Activated B cell treated with CpG ODN at 0.5 μM for 24 hours (primary cell): Measurements from ENCODE around the gene RRM1. TPM values are rescaled to one million over a fixed set of nuclear protein-coding genes. Genes with fewer than 3 reads are reported as not detected.

Experiments used
- ATAC-seq: fragments of 200-7000 bp; cut with Tn5 transposase; one replicate; pipeline ENCODE4 v1.10.0; 2021; ENCODE audit warnings: low read depth, mild to moderate bottlenecking, moderate library complexity
- CTCF ChIA-PET: fragments of 350-600 bp; sonication (Branson Sonifier 250); formaldehyde crosslinking; loops from one replicate; lab custom pipeline; 2021; ENCODE audit warnings: antibody characterized with exemption; lab: Charles Lee
- POLR2A ChIA-PET: fragments of 350-600 bp; sonication (Branson Sonifier 250); formaldehyde crosslinking; loops from one replicate; lab custom pipeline; 2021; ENCODE audit warnings: antibody characterized with exemption; lab: Charles Lee
- DNase-seq: peaks from one replicate; pipeline ENCODE4 v3.0.0; 2022
- H3K27ac Mint-ChIP-seq: one replicate; pipeline ENCODE4 v1.8.0; 2020; ENCODE audit warnings: mixed read lengths
- H3K27me3 Mint-ChIP-seq: one replicate; pipeline ENCODE4 v1.8.0; 2021; ENCODE audit warnings: mixed read lengths
- H3K36me3 Mint-ChIP-seq: one replicate; pipeline ENCODE4 v1.8.0; 2021; ENCODE audit warnings: low read depth, mixed read lengths
- H3K4me1 Mint-ChIP-seq: one replicate; pipeline ENCODE4 v1.8.0; 2021; ENCODE audit warnings: mixed read lengths
- H3K4me3 Mint-ChIP-seq: one replicate; pipeline ENCODE4 v1.8.0; 2020; ENCODE audit warnings: mild to moderate bottlenecking, mixed read lengths
- H3K9me3 Mint-ChIP-seq: one replicate; pipeline ENCODE4 v1.8.0; 2020; ENCODE audit warnings: mixed read lengths
- intact Hi-C: fragments of 100-400 bp; cut with micrococcal nuclease; formaldehyde crosslinking; loops from one replicate; pipeline ENCODE4 v1.15.1; 2024
- total RNA-seq: library from RNA; stranded (reverse); gene quantifications from 2 replicates; pipeline ENCODE4 v1.2.3, GENCODE V29; 2022
- TF ChIP-seq, protein P1 (sequence below): fragments of 200-600 bp; IDR thresholded peaks from one replicate; pipeline ENCODE4 v1.8.0; 2022; ENCODE audit warnings: antibody characterized with exemption, mild to moderate bottlenecking

RRM1 gene
- total RNA-seq, 1 donor from 2014 or later: 34.6 TPM

DNA sequence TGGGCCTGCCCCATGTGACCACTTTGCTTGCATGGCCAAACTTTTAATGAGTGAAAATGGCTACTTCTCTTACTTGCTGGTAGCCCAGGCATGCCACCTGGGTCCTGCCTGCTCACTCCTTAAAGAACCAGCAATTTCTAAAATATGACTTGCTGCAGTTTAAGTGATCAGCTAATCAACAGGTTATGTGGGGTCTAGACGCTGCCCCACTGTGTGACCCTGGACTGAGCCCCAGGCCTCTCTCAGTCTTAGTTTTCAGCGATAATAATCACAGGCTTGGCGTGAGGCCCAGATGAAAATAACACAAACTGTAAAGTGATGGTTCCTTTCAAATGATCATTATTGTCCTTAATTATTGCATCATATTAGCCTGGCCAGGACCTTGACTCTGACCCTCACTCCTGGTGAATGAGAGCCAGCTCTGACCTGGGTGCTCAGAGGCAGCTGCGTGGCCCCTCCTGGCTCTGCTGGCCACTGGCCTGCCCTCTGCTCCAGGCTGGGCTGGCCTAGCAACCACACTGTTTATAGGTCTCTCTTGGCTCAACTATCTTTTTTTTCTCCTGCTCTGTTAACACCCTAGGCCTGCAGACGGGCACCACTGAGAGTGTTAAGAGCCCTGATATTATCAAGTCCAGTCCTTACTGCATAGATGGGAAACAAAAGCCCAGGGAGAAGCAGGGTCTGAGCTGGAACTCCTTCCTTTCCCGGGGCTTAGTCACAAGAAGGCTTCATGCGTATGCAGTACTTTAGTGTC is 89.7 kb downstream of the RRM1 start:
- Mint-ChIP-seq H3K36me3 (no peaks in the 10 kb centered on the region), H3K27ac (no peak overlapping the region), H3K27me3 (peaks cover 6% of the 10 kb centered on the region), H3K4me3 (no peak overlapping the region), H3K4me1 (peaks cover 4% of the 10 kb centered on the region), H3K9me3 (no peaks in the 10 kb centered on the region)
- ATAC-seq: no peak
- CTCF ChIA-PET: interaction anchor here (1.0 to 4.7 kb wide), 2 partner anchors 310 to 355 kb away, joined by 4 to 73 read pairs; no protein-coding TSS in a partner anchor
- TF ChIP-seq, protein P1, sequence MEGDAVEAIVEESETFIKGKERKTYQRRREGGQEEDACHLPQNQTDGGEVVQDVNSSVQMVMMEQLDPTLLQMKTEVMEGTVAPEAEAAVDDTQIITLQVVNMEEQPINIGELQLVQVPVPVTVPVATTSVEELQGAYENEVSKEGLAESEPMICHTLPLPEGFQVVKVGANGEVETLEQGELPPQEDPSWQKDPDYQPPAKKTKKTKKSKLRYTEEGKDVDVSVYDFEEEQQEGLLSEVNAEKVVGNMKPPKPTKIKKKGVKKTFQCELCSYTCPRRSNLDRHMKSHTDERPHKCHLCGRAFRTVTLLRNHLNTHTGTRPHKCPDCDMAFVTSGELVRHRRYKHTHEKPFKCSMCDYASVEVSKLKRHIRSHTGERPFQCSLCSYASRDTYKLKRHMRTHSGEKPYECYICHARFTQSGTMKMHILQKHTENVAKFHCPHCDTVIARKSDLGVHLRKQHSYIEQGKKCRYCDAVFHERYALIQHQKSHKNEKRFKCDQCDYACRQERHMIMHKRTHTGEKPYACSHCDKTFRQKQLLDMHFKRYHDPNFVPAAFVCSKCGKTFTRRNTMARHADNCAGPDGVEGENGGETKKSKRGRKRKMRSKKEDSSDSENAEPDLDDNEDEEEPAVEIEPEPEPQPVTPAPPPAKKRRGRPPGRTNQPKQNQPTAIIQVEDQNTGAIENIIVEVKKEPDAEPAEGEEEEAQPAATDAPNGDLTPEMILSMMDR: no peak
- DNase-seq: no peak
- intact Hi-C loops: loop anchor here (10.0 kb wide), 1 partner anchor 450 kb away; the partner anchor contains the start of gene OR51D1
- POLR2A ChIA-PET: no interaction called here

DNA sequence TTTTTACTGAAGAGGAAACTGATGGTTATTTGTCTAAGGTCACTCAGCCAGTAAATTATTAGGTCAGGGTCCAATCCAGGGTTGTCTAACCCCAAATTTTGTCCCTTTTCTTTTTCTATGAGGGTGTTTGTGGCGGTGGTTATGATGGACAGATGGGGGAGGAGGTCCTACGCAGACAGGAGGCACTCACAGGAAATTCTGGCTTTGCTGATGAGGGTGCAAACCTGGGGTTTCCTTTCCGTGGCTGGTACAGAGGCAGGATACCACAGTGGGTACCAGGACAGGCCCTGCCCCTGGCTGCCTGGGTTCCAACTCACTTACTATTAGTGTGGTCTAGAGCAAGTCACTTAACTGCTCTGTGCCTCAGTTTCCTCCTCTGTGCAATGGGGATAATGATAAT is 91.0 kb downstream of the RRM1 start:
- CTCF ChIA-PET: interaction anchor here (3.3 to 4.7 kb wide), 2 partner anchors 309 to 355 kb away, joined by 73 read pairs; no protein-coding TSS in a partner anchor

DNA sequence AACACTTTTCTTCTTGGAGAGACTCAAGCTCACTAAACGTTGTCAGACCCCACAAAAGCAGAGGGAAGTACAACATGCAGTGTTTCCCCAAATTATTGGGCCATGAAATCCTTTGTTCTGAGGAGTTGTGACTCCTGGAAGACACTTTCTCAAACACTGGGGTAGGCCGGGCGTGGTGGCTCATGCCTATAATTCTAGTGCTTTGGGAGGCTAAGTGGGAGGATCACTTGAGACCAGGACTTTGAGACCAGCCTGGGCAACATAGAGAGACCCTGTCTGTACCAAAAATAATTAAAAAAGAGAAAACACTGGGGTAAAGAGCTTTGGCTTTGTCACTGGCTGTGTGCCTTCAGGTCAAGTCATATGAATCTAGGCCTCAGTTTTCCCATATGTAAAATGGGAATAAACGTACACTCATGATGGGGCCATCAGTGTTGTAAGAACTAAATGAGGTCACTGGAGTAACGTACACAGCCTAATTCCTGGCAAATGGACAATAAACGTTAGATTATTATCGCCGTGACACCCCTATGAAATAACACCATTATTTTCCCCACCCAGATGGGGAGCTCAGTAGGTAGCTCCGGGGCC is 92.0 kb downstream of the RRM1 start:
- Mint-ChIP-seq H3K4me3 (peak overlapping the region; percentile 72), H3K36me3 (no peaks in the 10 kb centered on the region), H3K4me1 (peaks cover 4% of the 10 kb centered on the region), H3K27ac (no peak overlapping the region), H3K9me3 (no peaks in the 10 kb centered on the region), H3K27me3 (peaks cover 18% of the 10 kb centered on the region)
- intact Hi-C loops: loop anchor here (1.0 to 10.0 kb wide), 4 partner anchors 307 to 818 kb away; partner anchors contain the start of gene OR51D1
- TF ChIP-seq, protein P1: no peak
- DNase-seq (no peak), ATAC-seq (no peak)
- ChIA-PET POLR2A (no interaction called here), CTCF (interaction anchor here (0.7 to 4.7 kb wide), 15 partner anchors 9 to 1702 kb away, joined by 3 to 73 read pairs (median 5); partner anchors contain the start of genes OR51D1 and OR52M1)

More for the DNA sequence above, 91.0 kb downstream of the RRM1 start:
- intact Hi-C loops: loop anchor here (10.0 kb wide), 1 partner anchor 449 kb away; the partner anchor contains the start of gene OR51D1
- no peak for DNase-seq
- Mint-ChIP-seq H3K9me3 (no peaks in the 10 kb centered on the region), H3K4me3 (no peak overlapping the region), H3K4me1 (peaks cover 4% of the 10 kb centered on the region), H3K27me3 (peaks cover 12% of the 10 kb centered on the region), H3K27ac (no peak overlapping the region), H3K36me3 (no peaks in the 10 kb centered on the region)
- TF ChIP-seq, protein P1: no peak
- no peak for ATAC-seq
- POLR2A ChIA-PET: no interaction called here

DNA sequence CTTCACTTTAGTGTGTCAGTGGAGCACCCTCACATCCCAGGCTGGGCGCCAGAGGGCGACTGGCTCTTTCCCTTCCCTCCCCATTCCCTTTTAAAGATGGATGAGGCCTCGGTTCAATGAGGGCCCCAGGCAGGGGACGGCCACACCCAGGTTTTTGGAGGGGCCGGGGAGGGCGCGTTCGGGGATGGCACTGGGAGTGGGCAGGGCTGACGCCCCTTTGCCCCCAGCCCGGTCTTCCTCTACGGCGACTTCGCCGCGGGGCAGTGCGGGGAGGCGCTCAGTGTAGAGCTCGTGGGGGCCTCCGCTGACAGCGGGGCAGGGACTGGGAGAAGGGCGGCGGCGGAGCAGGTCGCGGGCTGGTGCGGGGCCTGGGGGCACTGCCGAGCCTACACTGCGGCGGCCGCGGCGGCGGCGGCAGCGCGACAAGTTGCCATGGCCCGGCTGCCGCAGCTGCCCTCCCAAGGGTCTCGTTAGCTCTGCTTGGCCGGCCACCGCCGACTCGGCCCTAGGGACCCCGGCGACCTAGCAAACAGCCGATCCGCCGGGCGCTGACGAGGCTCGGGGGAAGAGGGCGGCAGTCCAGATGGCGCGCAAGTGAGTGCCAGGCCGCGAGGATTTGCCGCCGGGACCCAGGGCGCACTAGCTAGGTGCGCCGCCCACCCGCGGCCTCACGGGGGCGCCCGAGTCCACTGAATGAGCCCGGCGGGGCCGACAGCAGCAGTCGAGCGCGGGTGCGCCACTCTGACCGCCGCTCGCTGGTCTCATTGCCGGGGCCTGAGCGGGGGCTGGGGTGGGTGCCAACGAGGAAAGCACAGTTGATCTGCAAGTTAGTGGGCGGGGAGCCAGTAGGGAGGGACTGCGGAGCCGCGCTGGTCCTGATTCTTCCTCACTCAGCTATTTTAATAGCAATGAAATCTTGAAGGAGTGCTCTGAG is 92.7 kb downstream of the RRM1 start:
- POLR2A ChIA-PET: no interaction called here
- TF ChIP-seq, protein P1: peak; percentile 91
- Mint-ChIP-seq H3K9me3 (no peaks in the 10 kb centered on the region), H3K27me3 (peaks cover 20% of the 10 kb centered on the region), H3K36me3 (no peaks in the 10 kb centered on the region), H3K4me3 (peak overlapping the region; percentile 75), H3K4me1 (peaks cover 4% of the 10 kb centered on the region), H3K27ac (no peak overlapping the region)
- intact Hi-C loops: loop anchor here (1.0 to 10.0 kb wide), 4 partner anchors 306 to 817 kb away; partner anchors contain the start of gene OR51D1
- DNase-seq (peak; percentile 87), ATAC-seq (peak; percentile 95)
- CTCF ChIA-PET: interaction anchor here (0.6 to 4.7 kb wide), 22 partner anchors 9 to 1704 kb away, joined by 3 to 73 read pairs (median 4); partner anchors contain the start of genes OR51D1 and OR52M1

Other genes with a start within 250 kb of the RRM1 start
- 37.3 and 38.4 TPM in 2 replicates for gene STIM1, start 239.1 kb upstream of the RRM1 start, total RNA-seq